Measurements from ENCODE around the gene TBX4. TPM values are rescaled to one million over a fixed set of nuclear protein-coding genes. Genes with fewer than 3 reads are reported as not detected.

Gene TBX4
- polyA plus RNA-seq, 1 experiment = 0.11 TPM

DNA sequence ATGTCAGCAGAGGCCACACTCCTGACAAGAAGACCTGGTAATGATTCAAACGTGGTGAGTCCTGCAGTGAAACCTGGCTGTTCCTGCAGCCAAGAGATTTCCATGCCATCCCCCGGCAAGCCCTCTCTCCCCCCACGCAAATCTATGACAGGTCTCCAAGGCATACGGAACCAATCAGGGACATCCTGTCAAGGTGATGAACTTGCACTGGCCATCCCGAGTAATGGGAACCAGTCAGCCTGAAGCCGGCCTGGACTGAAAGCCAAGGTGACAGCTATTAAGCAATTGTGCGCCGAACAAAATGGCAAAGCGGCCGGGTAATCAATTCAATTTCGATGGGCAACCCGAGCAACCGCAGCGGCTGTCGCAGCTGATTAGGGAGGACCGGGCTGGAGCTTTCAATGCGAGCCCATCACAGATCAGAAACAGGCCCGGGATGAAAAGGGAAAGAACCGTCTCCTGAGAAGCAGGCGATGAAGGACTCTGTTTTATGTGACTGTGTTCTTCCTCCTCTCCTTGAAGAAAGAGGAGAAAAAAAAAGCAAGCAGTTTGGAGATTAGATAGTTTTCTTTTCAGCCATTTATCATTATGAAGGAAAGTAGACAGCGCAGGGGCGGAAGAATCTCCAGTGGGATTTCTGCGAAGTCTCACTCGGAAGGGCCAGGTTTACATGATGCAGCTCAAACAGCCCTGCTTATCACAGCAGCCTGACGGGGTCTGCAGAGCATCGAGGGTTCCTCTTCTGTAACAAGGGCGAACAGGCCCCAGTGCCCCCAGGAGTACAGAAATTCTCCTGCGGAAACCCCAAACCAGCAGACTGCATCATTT lies 35.2 kb downstream of the TBX4 start:
- no peaks in the 10 kb centered on the region; the same call in 1 of the 2 replicates for H3K9me3 ChIP-seq (ENCODE audit: control insufficient read depth, insufficient read depth, low read length)
- ChIA-PET POLR2A (interaction anchor here (1.2 kb wide), 1 partner anchor 20 kb away, joined by 4 read pairs; no protein-coding TSS in a partner anchor), CTCF (interaction anchor here (0.6 kb wide), 1 partner anchor 22 kb away, joined by 8 read pairs; no protein-coding TSS in a partner anchor)
- no peaks in the 10 kb centered on the region for H3K27me3 ChIP-seq (ENCODE audit: control insufficient read depth, insufficient read depth, low read length)
- no peak for DNase-seq (ENCODE audit: low read depth, low spot score)
- no peak overlapping the region for H3K27ac ChIP-seq (ENCODE audit: low read depth, low read length)
- no peak overlapping the region for H3K4me3 ChIP-seq (ENCODE audit: low read depth, low read length)
- TF ChIP-seq, protein P1, sequence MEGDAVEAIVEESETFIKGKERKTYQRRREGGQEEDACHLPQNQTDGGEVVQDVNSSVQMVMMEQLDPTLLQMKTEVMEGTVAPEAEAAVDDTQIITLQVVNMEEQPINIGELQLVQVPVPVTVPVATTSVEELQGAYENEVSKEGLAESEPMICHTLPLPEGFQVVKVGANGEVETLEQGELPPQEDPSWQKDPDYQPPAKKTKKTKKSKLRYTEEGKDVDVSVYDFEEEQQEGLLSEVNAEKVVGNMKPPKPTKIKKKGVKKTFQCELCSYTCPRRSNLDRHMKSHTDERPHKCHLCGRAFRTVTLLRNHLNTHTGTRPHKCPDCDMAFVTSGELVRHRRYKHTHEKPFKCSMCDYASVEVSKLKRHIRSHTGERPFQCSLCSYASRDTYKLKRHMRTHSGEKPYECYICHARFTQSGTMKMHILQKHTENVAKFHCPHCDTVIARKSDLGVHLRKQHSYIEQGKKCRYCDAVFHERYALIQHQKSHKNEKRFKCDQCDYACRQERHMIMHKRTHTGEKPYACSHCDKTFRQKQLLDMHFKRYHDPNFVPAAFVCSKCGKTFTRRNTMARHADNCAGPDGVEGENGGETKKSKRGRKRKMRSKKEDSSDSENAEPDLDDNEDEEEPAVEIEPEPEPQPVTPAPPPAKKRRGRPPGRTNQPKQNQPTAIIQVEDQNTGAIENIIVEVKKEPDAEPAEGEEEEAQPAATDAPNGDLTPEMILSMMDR (IDR thresholded peaks at IDR 0.05; ENCODE audit: low read depth, low read length) = no peak

DNA sequence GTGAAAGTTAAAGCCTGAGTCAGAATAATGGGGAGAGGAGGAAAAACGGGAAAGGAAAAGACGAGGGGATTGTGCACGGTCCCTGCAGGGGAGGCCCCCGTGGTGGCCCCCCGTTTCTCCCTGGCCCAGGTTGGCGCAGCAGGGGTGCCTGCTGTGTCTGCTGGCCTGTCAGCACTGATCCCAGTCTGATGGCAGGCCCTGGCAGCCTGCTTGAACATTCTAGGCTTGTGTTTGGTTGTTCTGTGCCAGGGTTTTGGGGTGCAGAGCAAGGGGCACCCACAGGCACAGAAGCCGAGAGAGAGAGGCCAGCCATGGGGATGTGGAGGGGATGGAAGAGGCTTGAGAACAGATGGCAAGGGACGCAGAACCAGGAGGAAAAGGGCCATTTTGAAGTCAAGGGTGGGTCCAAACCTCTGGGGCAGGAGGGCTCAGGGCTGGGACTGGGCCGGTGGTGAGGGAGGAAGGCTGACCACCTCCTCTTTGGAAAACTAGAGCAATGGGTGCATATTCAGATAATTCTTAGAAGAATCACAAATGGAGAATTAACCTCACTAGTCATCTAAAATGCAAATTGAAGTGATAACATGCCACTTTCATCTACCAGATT lies 35.9 kb downstream of the TBX4 start:
- no peak overlapping the region for H3K4me3 ChIP-seq (ENCODE audit: low read depth, low read length)
- TF ChIP-seq, protein P1 (IDR thresholded peaks at IDR 0.05; ENCODE audit: low read depth, low read length) = no peak
- ChIA-PET CTCF (no interaction called here), POLR2A (no interaction called here)
- H3K9me3 ChIP-seq (ENCODE audit: control insufficient read depth, insufficient read depth, low read length) = no peaks in the 10 kb centered on the region; the same call in 1 of the 2 replicates
- H3K27me3 ChIP-seq (ENCODE audit: control insufficient read depth, insufficient read depth, low read length) = peaks cover 3% of the 10 kb centered on the region
- H3K27ac ChIP-seq (ENCODE audit: low read depth, low read length) = no peak overlapping the region
- DNase-seq (ENCODE audit: low read depth, low spot score) = no peak

DNA sequence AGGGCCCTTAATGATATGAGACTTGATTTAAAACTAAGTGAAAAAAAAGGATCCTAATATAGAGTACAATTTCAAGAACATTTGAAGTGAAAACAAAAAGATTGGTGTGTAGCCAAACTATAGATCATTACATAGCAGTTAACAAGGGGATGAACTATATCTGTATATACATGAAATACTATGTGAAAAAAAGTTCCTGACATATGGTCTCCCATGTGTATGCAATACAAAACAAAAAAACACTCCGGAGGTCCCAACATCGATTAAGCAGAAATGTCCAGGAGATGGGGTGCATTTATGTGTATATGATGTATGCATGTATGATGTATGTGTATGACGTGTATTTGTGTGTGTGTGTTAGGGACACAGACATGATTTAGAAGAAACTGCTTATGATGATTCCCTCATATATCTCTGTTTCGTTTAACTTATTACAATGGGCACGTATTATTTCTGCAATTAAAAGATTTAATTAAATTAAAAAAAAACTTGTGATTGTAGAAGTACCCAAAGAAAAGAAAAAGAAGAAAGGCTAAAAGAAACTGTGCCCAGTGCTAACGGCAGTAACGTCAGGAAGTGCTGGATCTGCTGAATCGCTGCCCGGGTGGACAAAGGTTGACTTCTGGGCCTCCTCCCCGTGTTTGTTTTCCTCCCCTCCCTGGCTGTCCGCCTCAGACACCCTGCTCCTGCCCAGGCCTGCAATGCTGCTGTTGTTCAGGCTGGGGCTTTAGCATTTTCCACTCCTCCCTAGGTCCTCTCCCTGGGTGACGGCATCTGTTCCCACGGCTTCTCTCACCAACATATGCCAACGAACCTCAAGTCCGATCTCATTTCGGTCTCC lies 36.9 kb downstream of the TBX4 start:
- TF ChIP-seq, protein P1 (IDR thresholded peaks at IDR 0.05; ENCODE audit: low read depth, low read length) = no peak
- H3K4me3 ChIP-seq (ENCODE audit: low read depth, low read length) = no peak overlapping the region
- no peak for DNase-seq (ENCODE audit: low read depth, low spot score)
- peaks cover 3% of the 10 kb centered on the region for H3K27me3 ChIP-seq (ENCODE audit: control insufficient read depth, insufficient read depth, low read length)
- H3K27ac ChIP-seq (ENCODE audit: low read depth, low read length) = no peak overlapping the region
- H3K9me3 ChIP-seq (ENCODE audit: control insufficient read depth, insufficient read depth, low read length) = no peaks in the 10 kb centered on the region; the same call in 1 of the 2 replicates
- ChIA-PET CTCF (no interaction called here), POLR2A (no interaction called here)

DNA sequence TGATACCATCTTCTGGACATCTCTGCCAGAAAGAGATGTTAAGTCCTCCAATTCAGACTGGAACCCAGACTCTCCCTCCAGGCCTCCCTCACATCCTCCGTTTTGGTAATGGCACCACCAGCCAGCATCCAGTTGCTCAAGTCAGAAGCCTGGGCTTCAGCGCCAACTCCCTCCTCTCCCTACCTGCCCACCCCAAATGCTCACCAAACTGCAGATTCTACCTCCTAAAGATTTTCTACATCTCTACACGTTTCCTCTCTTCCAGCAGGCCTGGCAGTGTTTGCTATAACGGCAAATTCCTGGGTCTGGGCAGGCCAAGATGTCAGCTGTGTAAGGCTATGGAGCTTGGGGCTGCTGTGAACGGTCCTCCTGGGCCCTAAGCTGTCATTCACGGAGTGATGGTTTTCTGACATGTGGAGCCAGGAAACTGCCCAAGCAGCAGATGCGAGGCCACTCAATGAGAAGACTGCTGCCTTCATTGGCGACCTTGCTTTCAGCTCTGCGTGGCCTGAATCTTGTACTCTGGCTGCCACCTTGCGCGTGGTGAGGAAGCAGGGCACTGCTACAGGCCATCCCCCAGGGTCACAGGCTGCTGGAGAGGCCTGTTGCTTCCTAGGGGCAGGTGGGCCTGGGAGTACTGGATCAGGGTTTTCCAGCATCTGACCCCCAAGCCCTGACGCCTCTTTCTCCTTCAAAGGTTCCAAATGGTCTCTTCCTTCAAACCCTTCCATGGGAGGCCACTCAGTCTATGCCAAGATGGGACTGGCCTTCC lies 37.7 kb downstream of the TBX4 start:
- ChIA-PET POLR2A (no interaction called here), CTCF (no interaction called here)
- no peaks in the 10 kb centered on the region; the same call in 1 of the 2 replicates for H3K9me3 ChIP-seq (ENCODE audit: control insufficient read depth, insufficient read depth, low read length)
- DNase-seq (ENCODE audit: low read depth, low spot score) = no peak
- H3K27ac ChIP-seq (ENCODE audit: low read depth, low read length) = no peak overlapping the region
- peaks cover 3% of the 10 kb centered on the region for H3K27me3 ChIP-seq (ENCODE audit: control insufficient read depth, insufficient read depth, low read length)
- H3K4me3 ChIP-seq (ENCODE audit: low read depth, low read length) = no peak overlapping the region
- TF ChIP-seq, protein P1 (IDR thresholded peaks at IDR 0.05; ENCODE audit: low read depth, low read length) = no peak
